Stimulated activated naive CD8-positive, alpha-beta T cell treated with anti-CD3 and anti-CD28 coated beads, Interleukin-15, Interleukin-2, amounts not matched to agents 100 ng/mL and 50 ng/mL, for 24 hours (primary cell): ENCODE data around the gene A2M.
A peak's percentile ranks its signal among the peaks of the same experiment; 100 is the strongest.

Experiments used
- H3K27ac Mint-ChIP-seq: one replicate; pipeline ENCODE4 v1.8.0; 2021; ENCODE audit warnings: mild to moderate bottlenecking, mixed read lengths
- H3K27me3 Mint-ChIP-seq: one replicate; pipeline ENCODE4 v1.8.0; 2021; ENCODE audit warnings: mixed read lengths
- H3K36me3 Mint-ChIP-seq: one replicate; pipeline ENCODE4 v1.8.0; 2021; ENCODE audit warnings: low read depth, mixed read lengths
- H3K4me1 Mint-ChIP-seq: one replicate; pipeline ENCODE4 v1.8.0; 2021; ENCODE audit warnings: low read depth, mixed read lengths
- H3K4me3 Mint-ChIP-seq: one replicate; pipeline ENCODE4 v1.8.0; 2021; ENCODE audit warnings: mild to moderate bottlenecking, mixed read lengths
- H3K9me3 Mint-ChIP-seq: one replicate; pipeline ENCODE4 v1.8.0; 2021; ENCODE audit warnings: mixed read lengths

Gene A2M

GRCh38 chr12:9109737-9110491 is 5.8 kb downstream of the A2M start:
- H3K9me3 Mint-ChIP-seq = no peaks in the 10 kb centered on the region
- no peaks in the 10 kb centered on the region for H3K36me3 Mint-ChIP-seq
- H3K4me1 Mint-ChIP-seq = peaks cover 10% of the 10 kb centered on the region
- H3K4me3 Mint-ChIP-seq = no peak overlapping the region
- H3K27me3 Mint-ChIP-seq = no peaks in the 10 kb centered on the region
- no peak overlapping the region for H3K27ac Mint-ChIP-seq

- H3K9me3 Mint-ChIP-seq = no peaks in the 10 kb centered on the region
- H3K27ac Mint-ChIP-seq = no peak overlapping the region
- peaks cover 9% of the 10 kb centered on the region for H3K4me1 Mint-ChIP-seq
- no peaks in the 10 kb centered on the region for H3K36me3 Mint-ChIP-seq
- H3K27me3 Mint-ChIP-seq = no peaks in the 10 kb centered on the region
- H3K4me3 Mint-ChIP-seq = no peak overlapping the region
Measured at GRCh38 chr12:9109213-9109522, 6.6 kb downstream of the A2M start.

GRCh38 chr12:9108504-9109212 is 7.1 kb downstream of the A2M start:
- no peaks in the 10 kb centered on the region for H3K9me3 Mint-ChIP-seq
- H3K4me3 Mint-ChIP-seq = no peak overlapping the region
- H3K36me3 Mint-ChIP-seq = no peaks in the 10 kb centered on the region
- H3K27ac Mint-ChIP-seq = no peak overlapping the region
- H3K4me1 Mint-ChIP-seq = peaks cover 12% of the 10 kb centered on the region
- H3K27me3 Mint-ChIP-seq = no peaks in the 10 kb centered on the region

GRCh38 chr12:9107542-9107873 is 8.2 kb downstream of the A2M start:
- Mint-ChIP-seq H3K4me3 (no peak overlapping the region), H3K9me3 (no peaks in the 10 kb centered on the region), H3K27ac (no peak overlapping the region), H3K27me3 (no peaks in the 10 kb centered on the region), H3K4me1 (peaks cover 21% of the 10 kb centered on the region), H3K36me3 (no peaks in the 10 kb centered on the region)

- no peaks in the 10 kb centered on the region for H3K36me3 Mint-ChIP-seq
- H3K27me3 Mint-ChIP-seq = no peaks in the 10 kb centered on the region
- no peak overlapping the region for H3K27ac Mint-ChIP-seq
- no peaks in the 10 kb centered on the region for H3K9me3 Mint-ChIP-seq
- no peak overlapping the region for H3K4me3 Mint-ChIP-seq
- peaks cover 21% of the 10 kb centered on the region for H3K4me1 Mint-ChIP-seq
Measured at GRCh38 chr12:9106610-9107541, 8.8 kb downstream of the A2M start.

GRCh38 chr12:9106067-9106466 is 9.7 kb downstream of the A2M start:
- no peaks in the 10 kb centered on the region for H3K36me3 Mint-ChIP-seq
- no peaks in the 10 kb centered on the region for H3K9me3 Mint-ChIP-seq
- no peaks in the 10 kb centered on the region for H3K27me3 Mint-ChIP-seq
- no peak overlapping the region for H3K4me3 Mint-ChIP-seq
- H3K4me1 Mint-ChIP-seq = peaks cover 21% of the 10 kb centered on the region
- H3K27ac Mint-ChIP-seq = no peak overlapping the region

GRCh38 chr12:9104767-9105423 is 10.8 kb downstream of the A2M start:
- no peaks in the 10 kb centered on the region for H3K27me3 Mint-ChIP-seq

GRCh38 chr12:9104087-9104486 is 11.6 kb downstream of the A2M start:
- H3K4me3 Mint-ChIP-seq = no peak overlapping the region
- peaks cover 21% of the 10 kb centered on the region for H3K4me1 Mint-ChIP-seq
- no peaks in the 10 kb centered on the region for H3K9me3 Mint-ChIP-seq
- no peak overlapping the region for H3K27ac Mint-ChIP-seq
- H3K36me3 Mint-ChIP-seq = no peaks in the 10 kb centered on the region
- H3K27me3 Mint-ChIP-seq = no peaks in the 10 kb centered on the region

More at GRCh38 chr12:9104767-9105423, 10.8 kb downstream of the A2M start:
- H3K4me1 Mint-ChIP-seq = peaks cover 21% of the 10 kb centered on the region
- no peaks in the 10 kb centered on the region for H3K9me3 Mint-ChIP-seq
- no peak overlapping the region for H3K27ac Mint-ChIP-seq
- H3K4me3 Mint-ChIP-seq = no peak overlapping the region
- H3K36me3 Mint-ChIP-seq = no peaks in the 10 kb centered on the region

- Mint-ChIP-seq H3K4me3 (no peak overlapping the region), H3K27me3 (no peaks in the 10 kb centered on the region), H3K27ac (peak overlapping the region; percentile 65), H3K9me3 (no peaks in the 10 kb centered on the region), H3K4me1 (peaks cover 21% of the 10 kb centered on the region), H3K36me3 (no peaks in the 10 kb centered on the region)
Measured at GRCh38 chr12:9103050-9103849, 12.5 kb downstream of the A2M start.

- H3K9me3 Mint-ChIP-seq = no peaks in the 10 kb centered on the region
- H3K36me3 Mint-ChIP-seq = no peaks in the 10 kb centered on the region
- no peak overlapping the region for H3K27ac Mint-ChIP-seq
Measured at GRCh38 chr12:9101018-9101687, 14.6 kb downstream of the A2M start.

GRCh38 chr12:9099552-9100190 is 16.0 kb downstream of the A2M start:
- Mint-ChIP-seq H3K9me3 (no peaks in the 10 kb centered on the region), H3K4me1 (peaks cover 11% of the 10 kb centered on the region), H3K36me3 (no peaks in the 10 kb centered on the region), H3K27ac (no peak overlapping the region), H3K27me3 (no peaks in the 10 kb centered on the region), H3K4me3 (no peak overlapping the region)

More at GRCh38 chr12:9101018-9101687, 14.6 kb downstream of the A2M start:
- Mint-ChIP-seq H3K27me3 (no peaks in the 10 kb centered on the region), H3K4me3 (no peak overlapping the region), H3K4me1 (peaks cover 21% of the 10 kb centered on the region)

GRCh38 chr12:9098463-9099026 is 17.2 kb downstream of the A2M start:
- no peak overlapping the region for H3K27ac Mint-ChIP-seq
- no peaks in the 10 kb centered on the region for H3K27me3 Mint-ChIP-seq
- no peaks in the 10 kb centered on the region for H3K36me3 Mint-ChIP-seq
- no peaks in the 10 kb centered on the region for H3K9me3 Mint-ChIP-seq
- H3K4me1 Mint-ChIP-seq = peaks cover 7% of the 10 kb centered on the region
- H3K4me3 Mint-ChIP-seq = no peak overlapping the region

GRCh38 chr12:9098115-9098452 is 17.6 kb downstream of the A2M start:
- no peak overlapping the region for H3K4me3 Mint-ChIP-seq
- H3K27me3 Mint-ChIP-seq = no peaks in the 10 kb centered on the region
- no peak overlapping the region for H3K27ac Mint-ChIP-seq
- H3K9me3 Mint-ChIP-seq = no peaks in the 10 kb centered on the region
- H3K4me1 Mint-ChIP-seq = peaks cover 2% of the 10 kb centered on the region
- no peaks in the 10 kb centered on the region for H3K36me3 Mint-ChIP-seq
